Measurements from ENCODE around the gene STIMATE. TPM values are rescaled to one million over a fixed set of nuclear protein-coding genes. Genes with fewer than 3 reads are reported as not detected.

The STIMATE gene
- total RNA-seq, 1 donor from 2014 or later = 17.5 TPM

DNA sequence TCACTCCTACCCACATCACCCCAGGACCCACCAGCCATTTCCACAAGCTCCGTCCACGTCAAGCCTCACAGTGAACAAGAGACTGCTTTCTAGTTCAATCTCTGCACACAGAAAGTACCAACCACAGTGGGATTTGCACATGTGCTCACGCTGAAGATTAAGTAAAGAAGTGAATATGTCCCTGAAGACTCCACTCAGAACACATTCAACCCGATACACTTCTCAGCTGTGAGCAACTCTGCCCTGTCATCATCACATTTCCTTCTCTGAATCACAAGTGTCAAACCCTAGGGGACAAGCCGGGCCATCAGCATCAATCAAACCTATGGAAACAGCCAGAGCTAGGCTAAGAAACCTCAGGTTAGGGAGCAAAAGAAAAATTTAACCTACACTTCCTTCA, 1.9 kb downstream of the STIMATE start:
- intact Hi-C loops (cut with micrococcal nuclease) = loop anchor here (5.0 kb wide), 3 partner anchors 87 to 362 kb away; partner anchors contain the start of genes GNL3, PBRM1 and TKT

DNA sequence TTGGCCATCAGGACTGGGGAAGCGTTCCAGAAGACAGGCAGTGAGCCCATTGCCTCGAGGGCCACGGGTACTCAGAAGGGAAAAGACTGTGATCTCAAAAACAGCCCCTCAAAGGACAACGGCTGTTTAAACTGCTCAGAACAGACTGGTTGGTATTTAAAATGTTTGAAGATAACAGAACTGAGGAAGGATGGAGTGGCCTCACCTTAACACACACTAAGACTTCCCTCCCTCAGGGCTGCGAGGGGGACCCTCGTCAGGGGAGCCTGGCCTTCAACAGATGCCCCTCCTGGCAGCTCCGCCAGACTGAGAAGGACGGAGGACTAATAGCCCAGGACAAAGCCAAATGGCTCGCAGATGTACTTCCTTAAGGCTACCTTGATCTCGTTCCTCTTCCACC, 2.6 kb downstream of the STIMATE start:
- intact Hi-C loops (cut with micrococcal nuclease) = loop anchor here (5.0 kb wide), 3 partner anchors 88 to 363 kb away; partner anchors contain the start of genes GNL3, PBRM1 and TKT

DNA sequence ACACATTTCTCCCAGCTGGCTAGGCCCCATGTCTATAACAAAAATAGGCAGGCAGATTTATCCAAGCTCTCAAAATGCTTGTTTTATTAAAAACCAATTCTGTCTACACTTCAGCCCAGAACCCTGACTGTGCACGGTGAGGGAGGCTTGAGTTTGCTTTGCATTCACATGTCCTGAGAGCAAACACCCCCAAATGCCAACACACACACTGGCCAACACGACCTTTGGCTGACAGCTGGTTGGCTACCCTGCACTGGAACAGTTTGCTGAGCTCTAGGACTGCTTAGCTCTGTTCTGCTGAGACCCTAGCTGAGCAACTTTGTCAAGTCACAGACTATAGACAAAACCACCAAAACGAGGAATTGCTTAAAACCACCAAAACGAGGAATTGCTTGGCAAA, 3.6 kb downstream of the STIMATE start:
- intact Hi-C loops (cut with micrococcal nuclease) = no loop called here

DNA sequence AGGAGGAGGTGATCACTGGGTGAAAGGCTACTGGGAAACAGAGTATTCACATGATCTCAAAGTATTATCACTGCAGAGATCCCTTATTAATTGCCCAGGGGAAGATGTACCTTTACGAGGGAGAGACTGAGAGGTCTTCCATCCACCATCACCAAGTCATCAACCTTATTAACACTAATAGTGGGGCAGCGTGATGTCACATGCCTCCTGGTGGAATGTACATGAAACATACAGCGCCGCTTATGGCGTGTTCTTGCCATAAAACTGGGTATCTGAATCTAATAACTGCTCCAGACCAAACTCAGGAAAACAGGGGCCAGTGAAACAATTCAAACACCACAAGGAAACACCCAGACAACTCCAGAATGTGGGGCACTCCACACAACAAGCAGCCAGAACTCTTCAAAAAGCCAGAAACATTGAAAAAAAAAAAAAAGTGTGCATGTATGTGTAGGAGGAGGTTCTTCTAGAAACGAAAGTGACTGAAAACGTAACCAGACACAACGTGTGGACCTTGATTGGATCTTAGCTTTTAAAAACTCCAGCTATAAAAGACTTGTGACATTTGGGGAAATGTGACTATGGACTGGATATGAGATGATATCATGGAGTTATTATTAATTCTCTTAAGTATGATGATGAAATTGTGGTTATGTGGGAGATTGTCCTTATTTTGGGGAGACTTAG, 4.6 kb downstream of the STIMATE start:
- intact Hi-C loops (cut with micrococcal nuclease) = no loop called here

DNA sequence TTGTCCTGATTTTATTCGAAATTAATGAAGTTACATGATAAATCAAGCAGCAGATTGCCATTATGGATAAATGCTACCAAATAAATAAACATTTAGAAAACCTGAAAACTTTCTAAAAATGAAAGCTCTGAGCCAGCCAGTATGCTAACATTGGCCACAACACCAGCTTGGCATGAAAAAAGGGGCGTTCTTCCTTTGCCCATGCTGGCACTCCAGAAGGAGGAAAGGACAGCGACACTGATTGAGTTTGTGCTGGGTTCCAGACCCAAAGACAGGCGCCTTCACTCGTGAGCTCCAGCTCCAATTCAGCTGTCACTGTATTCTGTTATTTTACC, 5.1 kb downstream of the STIMATE start:
- intact Hi-C loops (cut with micrococcal nuclease) = no loop called here

DNA sequence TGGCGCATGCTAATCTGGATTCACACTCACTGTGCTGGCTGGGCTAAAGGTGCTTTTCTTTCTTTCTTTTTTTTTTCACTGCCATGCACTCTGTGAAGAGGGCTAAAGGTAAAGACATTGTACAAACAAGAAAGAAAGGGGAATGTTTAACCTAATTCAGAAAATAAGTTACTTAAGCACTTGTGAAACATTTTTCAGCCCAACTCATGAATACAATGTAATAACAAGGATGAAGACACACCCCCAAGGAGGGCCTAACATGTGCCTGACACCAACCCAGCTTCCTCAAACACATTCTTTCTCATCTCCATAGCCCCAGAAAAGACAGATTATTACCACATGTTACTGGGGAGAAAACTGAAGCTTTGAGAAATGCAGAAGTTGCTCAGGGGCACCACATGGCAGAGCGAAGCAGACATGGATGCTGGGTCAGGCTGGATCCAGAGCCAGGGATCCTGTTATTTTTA, 5.7 kb downstream of the STIMATE start:
- intact Hi-C loops (cut with micrococcal nuclease) = no loop called here

DNA sequence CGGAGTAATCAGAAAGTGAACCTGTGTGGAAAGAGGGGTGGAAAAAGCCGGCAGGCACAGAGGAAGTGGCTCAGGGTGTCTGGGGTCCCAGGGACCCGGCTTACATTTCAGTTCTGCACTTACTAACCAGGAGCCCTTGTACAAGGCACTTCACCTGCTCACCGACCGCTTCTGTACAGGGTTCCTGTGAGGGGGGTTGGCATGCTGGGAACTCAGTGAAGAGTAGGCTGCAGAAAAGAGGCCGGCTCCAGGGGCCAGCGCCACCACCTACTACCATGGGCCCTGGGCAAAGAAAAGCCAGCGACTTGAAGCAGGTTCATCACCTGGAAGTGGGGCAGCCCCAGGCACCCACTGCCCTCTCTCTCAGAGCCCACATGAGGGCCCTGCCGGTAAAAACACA, 6.2 kb downstream of the STIMATE start:
- intact Hi-C loops (cut with micrococcal nuclease) = no loop called here

DNA sequence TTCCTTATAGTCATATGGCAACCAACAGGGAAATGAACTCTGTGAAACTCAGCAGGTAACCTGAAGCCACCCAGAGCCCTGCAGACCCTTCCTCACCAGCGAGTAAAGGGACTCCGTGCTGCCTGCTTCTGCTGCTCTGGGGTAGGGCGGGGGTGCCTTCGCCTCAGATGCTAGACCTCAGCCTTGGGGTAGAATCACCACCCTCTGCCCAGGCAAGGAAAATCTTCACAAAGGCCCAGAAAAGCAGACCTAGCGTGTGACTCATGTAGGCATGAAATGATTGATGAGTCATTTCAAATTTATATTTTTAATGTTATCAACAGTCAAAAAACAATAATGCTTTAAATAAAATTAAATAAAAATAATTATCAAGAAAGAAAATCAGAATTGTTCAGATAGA, 6.6 kb downstream of the STIMATE start:
- intact Hi-C loops (cut with micrococcal nuclease) = no loop called here

DNA sequence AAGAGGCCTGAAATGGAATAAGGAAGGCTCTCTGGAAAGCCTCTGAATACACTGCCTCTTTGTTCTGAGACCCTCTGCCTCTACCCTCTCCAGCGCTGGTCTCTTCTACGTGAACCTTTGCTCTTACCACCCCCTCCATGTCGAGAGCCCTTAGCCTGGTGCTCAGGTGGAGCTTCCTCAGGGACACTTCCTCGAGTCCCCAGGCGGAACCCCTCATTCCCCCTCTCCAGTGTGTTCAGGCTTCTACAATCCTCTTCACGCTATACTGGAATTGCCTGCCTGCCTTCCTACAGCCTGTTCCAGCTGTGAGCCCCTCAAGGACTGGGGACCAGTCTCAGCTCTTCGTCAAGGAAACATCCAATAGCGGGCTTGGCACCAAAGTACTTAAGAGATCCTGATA, 7.4 kb downstream of the STIMATE start:
- intact Hi-C loops (cut with micrococcal nuclease) = no loop called here

DNA sequence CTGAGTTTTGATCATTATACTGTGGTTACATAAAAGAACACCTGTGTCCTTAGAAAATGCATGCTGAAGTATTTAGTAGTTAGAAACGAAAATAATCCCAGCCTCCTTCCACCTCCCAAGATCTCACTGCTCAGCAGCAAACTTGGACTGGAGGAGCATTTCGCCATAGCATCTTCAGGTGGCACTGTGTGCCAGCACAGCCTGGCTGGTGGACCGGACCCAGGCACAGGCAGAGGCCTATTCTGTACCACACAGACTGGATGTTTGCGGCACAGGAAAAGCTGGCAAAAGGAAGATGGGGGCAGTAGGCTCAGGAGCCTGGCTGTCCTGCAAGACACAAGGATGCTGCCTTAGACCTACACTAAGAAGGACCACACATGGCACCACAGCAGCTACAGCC, 10.2 kb downstream of the STIMATE start:
- intact Hi-C loops (cut with micrococcal nuclease) = no loop called here

DNA sequence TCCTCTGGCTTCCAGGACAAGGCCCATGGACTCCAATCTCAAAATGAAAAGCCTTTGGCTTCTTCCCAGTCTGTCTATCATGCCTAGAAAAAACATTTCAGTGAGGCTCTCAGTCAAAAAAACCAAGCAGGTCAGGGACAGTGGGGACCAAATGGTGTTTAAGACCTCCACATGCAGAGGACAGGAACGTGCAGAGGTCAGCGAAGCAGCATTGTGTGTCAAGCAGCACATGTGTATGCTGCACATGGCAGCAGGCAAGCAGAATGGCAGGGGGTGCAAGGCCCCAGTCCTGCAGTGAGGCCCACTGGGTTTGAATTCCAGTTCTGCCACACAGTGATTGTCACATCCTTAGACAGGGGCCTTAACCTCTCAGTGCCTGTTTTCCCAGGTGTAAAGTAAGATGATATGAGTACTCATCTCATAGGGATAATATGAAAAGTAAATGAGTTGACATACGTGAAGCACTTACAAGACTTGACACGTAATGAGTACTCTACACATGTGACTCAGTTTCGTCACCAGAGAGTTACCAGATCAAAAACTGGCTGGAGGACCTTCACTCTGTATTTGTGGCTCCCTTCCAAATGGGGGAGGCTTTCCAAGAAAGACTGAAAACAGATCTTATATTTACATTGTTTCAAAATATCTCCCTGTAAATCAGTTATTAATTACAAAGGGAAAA, 11.2 kb downstream of the STIMATE start:
- intact Hi-C loops (cut with micrococcal nuclease) = no loop called here

DNA sequence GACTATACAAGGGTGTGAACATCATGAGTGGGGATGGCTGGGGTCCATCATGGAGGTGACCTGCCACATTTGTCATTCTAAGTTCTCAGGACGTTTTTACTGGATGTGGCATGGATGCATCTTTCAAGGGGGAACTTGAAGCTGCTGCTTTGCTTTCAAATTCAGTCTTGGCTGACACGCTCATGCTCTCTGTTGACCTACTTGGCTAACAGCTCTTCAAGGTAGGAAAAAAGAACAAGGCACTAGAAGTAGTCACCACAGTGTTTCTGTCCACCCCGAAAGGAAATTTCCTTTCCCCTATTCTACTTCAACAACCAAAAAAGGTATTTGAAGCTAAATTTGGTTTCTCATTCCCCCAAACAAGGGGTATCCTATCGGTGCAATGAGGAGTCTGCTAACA, 15.0 kb downstream of the STIMATE start:
- intact Hi-C loops (cut with micrococcal nuclease) = no loop called here

DNA sequence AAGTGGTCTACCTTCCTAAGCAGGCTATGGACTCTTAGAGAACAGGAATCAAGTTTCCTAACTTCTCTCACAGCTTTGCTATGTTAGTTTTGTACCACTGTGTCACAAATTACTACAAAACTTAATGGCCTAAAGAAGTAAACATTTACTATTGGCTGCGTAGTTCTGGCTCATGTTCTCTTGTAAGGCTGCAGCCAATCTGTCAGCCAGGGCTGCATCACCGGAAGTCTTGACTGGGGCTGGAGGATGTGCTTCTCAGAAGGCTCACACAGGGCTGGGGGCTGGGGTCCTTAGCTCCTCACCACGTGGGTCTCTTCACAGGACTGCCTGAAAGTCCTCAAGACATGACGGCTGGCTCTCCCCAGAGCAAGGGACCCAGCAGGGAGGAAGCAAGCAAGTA, 15.5 kb downstream of the STIMATE start:
- intact Hi-C loops (cut with micrococcal nuclease) = no loop called here

DNA sequence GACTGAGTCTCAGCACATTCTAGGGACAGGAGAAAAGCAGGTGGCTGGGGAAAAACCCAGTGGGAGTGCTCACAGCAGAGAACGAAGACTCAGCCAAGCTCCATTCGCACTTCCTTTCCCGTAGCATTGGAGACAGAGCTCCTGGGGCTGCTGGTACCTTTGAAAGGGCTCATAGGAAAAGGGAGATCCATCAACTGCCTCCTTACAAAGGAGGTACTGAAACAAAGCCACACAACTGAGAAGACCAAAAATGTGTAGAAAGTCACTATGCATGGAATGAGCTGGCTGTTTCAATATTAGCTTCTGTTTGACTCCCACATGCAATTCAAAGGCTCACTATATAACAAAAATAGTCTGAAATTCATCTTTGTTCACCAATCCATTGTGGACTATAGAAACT, 16.9 kb downstream of the STIMATE start:
- intact Hi-C loops (cut with micrococcal nuclease) = no loop called here

DNA sequence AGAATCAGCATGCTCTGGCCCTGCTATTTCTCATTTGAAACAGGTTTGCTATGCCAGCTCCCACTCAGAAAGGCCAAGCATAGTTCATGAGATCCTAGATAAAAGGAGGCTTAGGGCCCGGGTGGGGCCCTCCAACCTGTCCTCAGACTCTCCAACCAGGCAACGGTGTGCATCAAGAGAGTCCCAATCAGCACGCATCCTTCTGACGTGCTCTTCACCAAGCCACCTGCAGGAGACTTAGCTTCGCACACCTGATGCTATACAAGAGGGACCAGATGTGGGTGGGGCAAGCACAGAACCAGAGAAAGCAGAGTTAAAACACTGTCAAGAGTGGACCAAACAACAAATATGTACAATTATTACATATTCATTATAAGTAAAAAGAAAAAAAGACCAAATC, 17.3 kb downstream of the STIMATE start:
- intact Hi-C loops (cut with micrococcal nuclease) = no loop called here

DNA sequence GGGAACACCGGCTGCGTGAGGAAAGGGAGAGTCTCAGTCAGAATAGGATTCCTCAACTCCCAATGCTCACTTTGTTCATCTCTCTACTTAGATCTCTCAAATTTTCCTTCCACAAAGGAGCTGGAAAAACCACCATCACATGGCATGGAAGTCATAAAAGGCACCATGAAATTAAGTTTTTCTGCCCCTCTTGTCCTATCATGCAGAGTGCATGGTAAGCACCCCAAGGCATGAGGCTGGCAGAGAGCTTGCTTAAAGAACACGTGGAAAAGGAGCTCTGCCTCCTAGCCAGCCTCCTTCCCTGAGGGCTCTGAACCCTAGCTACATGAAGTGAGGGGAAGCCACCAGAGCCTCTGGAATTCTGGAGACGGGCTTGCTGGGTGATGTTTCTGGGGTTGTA, 17.8 kb downstream of the STIMATE start:
- intact Hi-C loops (cut with micrococcal nuclease) = no loop called here

DNA sequence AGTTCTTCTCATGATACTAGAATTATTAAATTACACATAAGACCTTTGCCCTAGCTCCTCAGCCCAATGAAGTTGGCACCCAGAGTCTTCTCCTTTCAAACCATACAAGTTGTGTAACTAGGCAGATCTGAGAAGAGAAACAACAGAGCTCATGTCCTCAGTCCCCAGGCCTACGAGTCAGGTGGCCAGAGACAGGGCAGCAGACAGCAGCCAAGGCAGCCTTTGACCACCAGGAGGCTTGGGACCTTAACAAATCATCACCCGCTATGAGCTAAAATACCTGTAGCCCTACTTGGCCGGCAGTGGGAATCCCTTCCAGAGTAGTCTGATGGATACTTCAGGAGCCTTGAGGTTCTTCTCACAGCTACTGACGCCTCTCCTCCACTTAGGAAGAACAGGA, 18.3 kb downstream of the STIMATE start:
- intact Hi-C loops (cut with micrococcal nuclease) = no loop called here

DNA sequence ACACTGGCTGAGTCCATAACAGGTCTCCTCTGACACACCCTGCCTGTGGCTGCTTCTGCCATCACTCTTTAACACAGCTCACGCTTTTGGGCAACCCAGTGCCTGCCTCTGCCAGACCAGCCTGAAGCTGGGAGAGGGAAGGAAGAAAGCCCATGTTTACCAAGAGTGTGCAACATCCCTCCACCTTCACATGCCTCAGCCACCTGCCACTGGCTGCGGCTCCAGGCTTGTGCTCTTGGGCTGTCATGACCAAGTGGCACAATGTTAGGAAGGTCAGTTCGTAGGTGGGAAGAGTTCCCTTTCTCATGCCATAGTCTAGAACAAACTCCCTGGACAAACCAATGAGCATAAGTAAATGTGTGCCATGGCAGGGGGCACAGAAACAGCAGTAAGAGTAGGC, 20.3 kb downstream of the STIMATE start:
- intact Hi-C loops (cut with micrococcal nuclease) = no loop called here

DNA sequence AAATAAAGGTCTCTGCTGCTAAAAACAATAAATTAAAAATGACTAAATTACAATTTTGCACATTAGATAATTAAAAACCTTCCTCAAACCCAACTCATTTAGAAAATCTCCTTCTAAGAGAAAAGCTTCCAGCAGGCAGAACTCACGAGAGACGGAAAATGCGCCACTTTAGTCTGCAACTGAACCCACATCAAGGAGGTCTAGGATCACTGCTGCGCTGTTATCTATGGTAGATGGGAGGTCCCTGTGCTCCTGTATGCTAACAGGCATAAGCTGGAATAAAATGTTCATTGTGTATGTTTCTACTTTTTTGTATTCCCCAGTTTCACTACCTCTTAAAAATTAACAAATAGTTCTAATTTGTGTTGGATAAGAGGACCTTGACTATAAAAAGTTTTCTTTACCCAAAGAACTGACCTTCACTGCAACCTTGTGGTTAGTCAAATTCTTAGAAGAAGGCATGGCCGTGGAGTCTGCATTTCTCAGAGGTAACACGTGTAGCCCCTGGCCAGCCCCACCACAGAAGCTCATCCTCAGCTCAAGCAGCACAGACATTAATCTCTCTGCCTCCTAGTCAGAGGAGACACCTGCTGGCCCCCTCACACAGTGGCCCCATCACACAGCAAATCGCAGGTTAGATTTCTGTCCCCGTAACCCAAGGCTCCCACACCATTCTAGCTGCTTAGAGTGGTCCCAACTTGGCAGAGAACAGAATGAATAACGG, 22.3 kb downstream of the STIMATE start:
- intact Hi-C loops (cut with micrococcal nuclease) = no loop called here

DNA sequence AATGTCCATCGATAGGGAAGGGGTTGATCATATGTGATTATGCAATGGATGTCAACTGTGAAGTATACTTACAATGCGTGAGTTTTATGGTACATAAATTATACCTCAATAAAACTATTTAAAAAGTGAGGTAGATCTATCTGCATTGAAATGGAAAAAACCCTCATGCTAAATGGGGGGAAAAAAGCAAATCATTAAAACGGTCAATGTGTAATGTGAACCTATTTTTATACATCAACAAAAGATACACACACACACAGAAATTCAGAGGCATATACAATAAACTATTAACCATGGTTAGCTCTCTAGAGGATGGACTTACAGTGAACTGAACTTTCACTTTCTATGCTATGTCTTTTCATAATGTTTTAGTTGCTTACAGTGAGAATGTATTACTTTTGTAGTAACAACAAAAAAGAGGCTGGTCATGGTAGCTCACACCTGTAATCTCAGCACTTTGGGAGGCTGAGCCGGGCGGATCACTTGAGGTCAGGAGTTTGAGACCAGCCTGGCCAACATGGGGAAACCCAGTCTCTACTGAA, 23.1 kb downstream of the STIMATE start:
- intact Hi-C loops (cut with micrococcal nuclease) = no loop called here

DNA sequence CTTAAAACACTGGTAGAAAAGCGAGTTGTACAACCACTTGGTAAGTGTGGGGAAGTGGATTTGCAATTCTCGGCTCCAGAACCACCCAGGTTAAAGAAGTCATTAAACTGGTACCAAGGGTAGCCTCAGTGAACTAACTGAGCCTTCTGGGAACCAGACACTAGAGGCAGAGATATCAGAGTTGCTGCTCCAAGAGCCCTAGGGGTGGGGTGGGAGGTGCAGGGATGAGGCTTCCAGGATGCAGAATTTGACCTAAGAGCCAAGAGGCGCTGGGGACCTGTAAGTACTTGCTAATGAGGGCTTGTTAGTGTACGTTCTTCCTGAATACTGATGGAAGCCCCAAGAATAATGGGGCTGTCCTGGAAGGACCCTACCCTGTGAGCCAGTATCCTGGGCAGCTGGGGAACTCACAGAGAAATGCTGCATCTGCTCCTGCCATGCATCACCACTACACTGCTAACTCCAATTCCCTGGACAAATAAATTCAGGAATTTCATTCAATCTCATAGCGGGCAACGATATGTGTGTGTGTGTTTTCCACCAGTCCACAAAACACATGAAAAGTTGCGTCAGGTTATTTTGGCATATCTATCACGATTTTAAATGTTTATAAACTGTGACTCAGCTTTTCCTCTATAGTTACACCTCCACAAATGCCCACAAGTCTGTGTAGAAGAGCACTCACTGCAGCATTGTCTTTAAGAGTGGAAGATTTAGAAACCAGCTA, 23.8 kb downstream of the STIMATE start:
- intact Hi-C loops (cut with micrococcal nuclease) = no loop called here

DNA sequence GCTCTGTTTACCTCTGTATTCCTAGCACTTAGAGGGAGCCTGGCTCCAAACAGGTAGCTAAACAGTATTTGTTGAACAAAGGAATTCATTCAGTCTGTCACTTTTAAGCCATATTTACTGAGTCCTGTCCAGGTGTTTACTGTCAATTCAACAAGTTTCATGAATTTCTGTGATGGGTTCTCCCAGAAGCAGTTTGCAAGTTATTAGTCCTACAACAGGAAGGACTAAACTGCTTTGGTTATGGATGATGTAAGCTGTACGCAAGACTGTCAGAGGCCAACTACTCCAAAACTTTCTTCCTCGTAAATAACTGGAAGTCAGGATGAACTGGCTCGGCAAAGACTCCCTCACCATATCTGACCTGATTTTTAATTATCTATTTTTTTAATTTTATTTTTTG, 25.1 kb downstream of the STIMATE start:
- intact Hi-C loops (cut with micrococcal nuclease) = no loop called here
